ENCODE results near the gene NLGN1.
A peak's percentile ranks its signal among the peaks of the same experiment; 100 is the strongest.
"Not testable (repeated sequence)": the region's sequence is repeated elsewhere in the genome, so short reads cannot be mapped to it uniquely, and the experiment has no call there.

NLGN1 gene

DNA sequence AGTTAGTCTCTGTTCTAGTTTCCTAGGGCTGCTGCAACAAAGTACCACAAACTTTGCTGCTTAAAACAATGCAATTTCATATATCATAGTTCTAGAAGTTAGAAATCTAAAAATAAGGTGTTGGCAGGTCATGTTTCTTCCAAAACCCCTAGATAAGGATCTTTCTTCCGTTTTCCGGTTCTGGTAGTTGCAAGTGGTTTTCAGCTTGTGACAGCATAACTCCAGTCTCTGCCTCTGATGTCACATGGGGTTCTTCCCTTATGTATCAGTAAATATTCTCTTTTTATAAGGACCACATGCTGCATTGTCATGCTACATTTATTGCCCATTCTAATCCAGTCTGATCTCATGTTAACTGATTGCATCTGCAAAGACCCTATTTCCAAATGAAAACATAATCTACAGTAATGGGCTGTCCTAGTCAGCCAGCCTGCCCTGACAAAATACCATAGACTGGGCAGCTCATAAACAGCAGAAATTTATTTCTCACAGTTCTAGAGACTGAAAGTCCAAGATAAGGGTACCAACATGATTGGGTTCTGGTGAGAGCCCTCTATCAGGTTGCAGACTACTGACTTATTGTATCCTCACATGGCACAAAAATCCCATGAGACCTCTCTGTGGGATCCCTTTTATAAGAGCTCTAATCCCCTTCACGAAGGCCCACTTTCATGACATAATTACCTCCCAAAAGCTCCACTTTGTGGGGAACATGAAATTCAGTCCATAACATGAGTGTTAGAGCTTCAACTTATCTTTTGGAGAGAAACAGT lies 819.6 kb downstream of the NLGN1 start:
- DNase-seq (ENCODE audit: low read depth): no peak

GRCh38 chr3:174218016-174218415 lies 820.5 kb downstream of the NLGN1 start:
- DNase-seq (ENCODE audit: low read depth): no peak

GRCh38 chr3:174219738-174220137 lies 822.2 kb downstream of the NLGN1 start:
- no peak for DNase-seq (ENCODE audit: low read depth)

GRCh38 chr3:174220775-174221554 lies 823.4 kb downstream of the NLGN1 start:
- no peak for DNase-seq (ENCODE audit: low read depth)

- no peak for DNase-seq (ENCODE audit: low read depth)
Observed at GRCh38 chr3:174223042-174223441, 825.5 kb downstream of the NLGN1 start.

- no peak for DNase-seq (ENCODE audit: low read depth)
Observed at GRCh38 chr3:174223626-174224025, 826.1 kb downstream of the NLGN1 start.

DNA sequence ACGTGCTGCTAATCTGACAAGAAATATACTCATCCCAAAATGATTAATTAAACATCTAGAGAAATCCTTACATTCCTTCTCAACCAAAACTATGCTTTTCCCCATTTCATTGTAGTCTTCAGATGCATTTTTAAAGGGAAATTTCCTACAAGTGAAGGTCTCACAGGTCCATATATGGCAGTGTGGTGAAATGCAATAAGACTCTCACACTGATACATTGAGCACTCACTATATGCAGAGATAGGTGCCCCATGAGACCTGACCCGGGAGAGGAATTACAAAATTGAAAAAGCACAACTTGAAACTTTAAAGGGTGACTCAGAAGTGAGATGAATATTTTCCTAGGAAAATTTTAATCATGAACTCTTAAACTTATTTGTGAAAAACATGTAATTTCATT lies 832.4 kb downstream of the NLGN1 start:
- no peak for DNase-seq (ENCODE audit: low read depth)

- not testable (repeated sequence) for DNase-seq (ENCODE audit: low read depth)
Observed at GRCh38 chr3:174232028-174232657, 834.6 kb downstream of the NLGN1 start.

- no peak for DNase-seq (ENCODE audit: low read depth)
Observed at GRCh38 chr3:174232658-174233429, 835.3 kb downstream of the NLGN1 start.

DNA sequence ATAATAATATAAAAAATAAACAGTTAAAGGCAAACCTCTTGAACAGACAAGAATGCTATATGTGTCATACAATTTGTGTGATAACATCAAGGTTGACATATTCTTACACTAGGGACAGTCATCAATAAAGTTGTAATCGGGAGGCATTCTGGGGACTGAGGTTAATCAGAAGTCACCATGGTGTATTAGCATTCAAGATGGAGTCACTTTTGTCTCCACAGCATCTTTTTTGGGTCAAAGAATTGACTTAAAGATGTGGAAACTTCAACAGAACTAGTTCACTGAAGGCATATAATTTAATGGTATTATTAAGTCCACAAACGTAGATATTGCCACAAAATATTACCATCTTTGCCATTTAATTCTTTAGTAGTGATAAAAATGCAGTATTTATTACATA lies 836.0 kb downstream of the NLGN1 start:
- no peak for DNase-seq (ENCODE audit: low read depth)

DNA sequence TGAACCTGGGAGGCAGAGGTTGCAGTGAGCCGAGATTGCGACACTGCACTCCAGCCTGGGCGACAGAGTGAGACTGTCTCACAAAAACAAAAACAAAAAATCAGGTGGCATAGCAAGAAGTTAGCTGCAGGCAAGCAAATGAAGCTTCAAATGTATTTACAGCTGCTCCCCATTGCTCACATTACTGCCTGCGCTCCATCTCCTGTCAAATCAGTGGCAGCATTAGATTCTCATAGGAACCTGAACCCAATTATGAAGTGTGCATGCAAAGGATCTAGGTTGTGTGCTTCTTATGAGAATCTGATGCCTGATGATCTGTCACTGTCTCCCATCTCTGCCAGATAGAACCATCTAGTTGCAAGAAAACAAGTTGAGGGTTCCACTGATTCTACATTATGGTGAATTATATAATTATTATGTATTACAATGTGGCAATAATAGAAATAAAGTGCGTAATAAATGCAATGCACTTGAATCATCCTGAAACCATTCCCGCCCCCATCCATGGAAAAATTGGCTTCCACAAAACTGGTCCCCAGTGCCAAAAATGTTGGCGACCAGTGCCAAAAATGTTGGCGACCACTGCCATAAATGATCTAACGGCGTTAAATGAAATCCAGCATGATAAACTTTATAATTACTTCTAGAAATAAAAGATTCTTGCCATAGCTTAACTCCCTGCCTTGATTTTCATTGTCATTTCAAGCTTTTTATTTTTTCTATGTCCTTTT lies 844.9 kb downstream of the NLGN1 start:
- DNase-seq (ENCODE audit: low read depth): no peak

GRCh38 chr3:174243171-174243570 lies 845.6 kb downstream of the NLGN1 start:
- DNase-seq (ENCODE audit: low read depth): peak; percentile 8

DNA sequence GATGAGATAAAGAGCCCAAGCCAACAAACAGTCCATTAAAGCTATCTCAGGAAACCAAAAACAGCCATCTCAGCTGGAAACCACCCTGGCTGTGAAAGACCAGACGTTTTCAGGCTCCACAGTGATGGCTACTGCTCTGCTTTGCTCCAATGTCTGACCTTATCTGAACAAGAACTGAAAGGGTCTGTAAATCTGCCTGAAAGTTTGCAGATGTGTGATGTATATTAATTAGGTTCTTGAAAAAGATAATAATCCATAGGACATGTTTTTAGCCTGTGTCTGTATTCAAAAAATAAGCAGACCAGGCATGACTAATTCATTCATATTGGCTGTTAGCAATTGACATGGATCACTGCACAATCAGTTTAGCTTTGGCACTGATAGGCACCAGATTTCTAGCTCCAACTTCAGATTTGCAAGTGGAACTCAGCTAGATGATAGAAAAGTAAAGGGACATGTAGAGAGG lies 850.2 kb downstream of the NLGN1 start:
- DNase-seq (ENCODE audit: low read depth): no peak

DNA sequence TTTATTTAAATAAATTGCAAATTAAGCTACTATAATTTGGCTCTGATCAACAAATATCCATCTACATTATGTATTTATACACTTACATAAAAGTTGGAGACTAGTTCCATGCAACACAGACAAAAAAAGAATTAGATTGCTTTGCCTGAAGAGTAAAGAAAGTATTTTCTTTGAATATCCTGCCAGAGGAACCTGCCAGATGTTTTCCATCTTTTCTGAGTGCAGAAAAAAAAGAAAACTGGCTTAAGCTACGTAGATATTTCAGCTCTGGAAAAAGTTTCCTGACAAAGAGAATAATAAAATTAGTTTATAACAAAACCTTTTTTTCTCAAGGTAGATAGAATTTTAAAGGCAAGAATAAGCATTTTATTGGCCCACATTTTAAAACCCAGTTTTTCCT lies 854.1 kb downstream of the NLGN1 start:
- DNase-seq (ENCODE audit: low read depth): no peak

DNA sequence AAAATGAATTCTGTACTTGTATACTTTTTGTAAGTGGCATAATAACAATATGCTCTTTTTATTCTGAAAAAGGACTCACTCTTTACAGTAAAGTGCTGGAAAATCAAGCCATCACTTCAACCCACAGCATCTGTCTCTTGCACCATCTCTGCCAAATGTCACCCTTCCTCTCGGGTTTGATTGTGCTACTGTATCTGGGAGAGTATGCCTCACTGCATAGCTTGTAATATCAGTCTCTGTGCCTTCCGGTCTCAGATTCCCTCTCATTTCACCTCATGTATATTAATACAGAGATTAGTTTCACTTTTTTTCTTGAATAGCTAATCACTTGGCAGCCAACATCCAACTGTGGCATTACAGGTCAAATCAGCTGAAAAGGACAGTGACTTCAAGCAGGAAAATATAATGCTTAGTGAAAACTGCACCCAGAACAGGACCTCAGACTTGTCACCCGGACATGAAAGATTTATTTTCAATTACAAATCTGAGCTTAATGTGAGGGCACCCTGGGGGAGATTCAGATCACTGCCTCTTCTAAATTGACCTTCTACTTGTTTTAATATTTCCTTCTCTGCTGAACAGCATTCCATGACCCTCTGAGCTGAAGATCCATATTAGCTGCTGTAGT lies 855.8 kb downstream of the NLGN1 start:
- no peak for DNase-seq (ENCODE audit: low read depth)

DNA sequence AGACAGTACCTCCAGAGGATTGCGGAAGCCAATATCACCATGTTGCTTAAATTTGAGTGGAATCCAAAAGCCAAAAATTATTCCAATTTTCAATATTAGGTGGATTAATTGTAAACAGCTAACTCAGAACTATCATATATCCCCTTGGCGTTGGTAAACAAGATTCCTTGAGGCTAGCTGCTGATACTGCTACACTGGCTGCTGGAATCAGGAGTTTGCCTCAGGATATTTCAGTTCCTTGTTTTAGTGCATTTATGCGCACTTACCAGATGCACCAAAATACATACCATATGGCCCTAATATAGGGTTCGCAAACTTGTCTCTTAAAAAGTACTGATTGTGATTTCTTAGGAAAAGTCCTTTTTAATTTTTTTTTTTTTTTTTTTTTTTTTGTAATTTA lies 856.4 kb downstream of the NLGN1 start:
- no peak for DNase-seq (ENCODE audit: low read depth)

GRCh38 chr3:174255454-174255853 lies 857.9 kb downstream of the NLGN1 start:
- DNase-seq (ENCODE audit: low read depth): no peak

- DNase-seq (ENCODE audit: low read depth): no peak
Observed at GRCh38 chr3:174266476-174266875, 868.9 kb downstream of the NLGN1 start.

DNA sequence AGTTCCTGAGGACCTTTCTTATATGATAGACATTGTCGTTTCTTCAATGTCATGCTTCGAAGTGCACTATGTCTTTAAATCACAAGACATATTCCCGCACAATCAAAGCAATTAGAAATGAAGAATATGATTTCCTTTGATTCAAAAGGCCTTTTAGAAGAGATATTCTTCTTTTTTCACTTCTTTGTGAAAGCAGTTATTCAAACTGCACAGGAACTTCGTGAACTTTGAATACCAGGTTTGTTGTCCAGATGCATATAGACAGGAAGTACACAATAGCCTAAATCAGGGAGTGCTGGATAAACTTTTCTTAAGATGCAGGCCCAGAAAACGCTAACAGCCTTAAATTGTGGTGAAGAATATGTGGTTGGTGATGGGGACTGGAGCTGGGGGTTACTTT lies 870.5 kb downstream of the NLGN1 start:
- DNase-seq (ENCODE audit: low read depth): no peak

DNA sequence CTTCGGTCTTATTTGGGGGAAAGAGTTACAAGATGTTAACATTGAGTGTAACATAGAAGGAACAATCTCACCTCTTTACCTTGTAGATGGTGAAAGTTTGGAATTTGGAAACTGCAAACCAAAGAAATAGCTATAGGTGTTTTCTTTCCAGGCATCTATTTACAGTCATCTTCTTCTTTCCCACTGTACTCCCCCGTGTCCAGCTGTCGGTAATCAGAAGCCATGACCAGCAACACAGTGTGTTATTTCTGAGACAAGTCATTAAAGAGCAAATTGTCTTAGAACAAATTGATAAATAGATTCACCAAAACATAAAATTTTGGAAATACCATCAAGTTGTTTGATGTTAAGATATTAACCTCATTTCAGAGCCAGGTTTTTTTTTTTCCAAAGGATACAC lies 871.0 kb downstream of the NLGN1 start:
- no peak for DNase-seq (ENCODE audit: low read depth)

GRCh38 chr3:174270841-174271240 lies 873.3 kb downstream of the NLGN1 start:
- DNase-seq (ENCODE audit: low read depth): peak; percentile 40

All from GM04504 (cell line).